ENCODE results near the gene CENPT. TPM values are rescaled to one million over a fixed set of nuclear protein-coding genes. Genes with fewer than 3 reads are reported as not detected.

CENPT gene
- total and polyA plus RNA-seq, 10 of the 15 experiments (the other 5 are each of a cell fraction or from before 2014, with no cell fraction given) = 1.1 to 45.7 (median 24.5) TPM

- H3K4me1 ChIP-seq (ENCODE audit: control insufficient read depth, insufficient read depth, low read length) = peaks cover 29% of the 10 kb centered on the region
- H3K79me2 ChIP-seq (ENCODE audit: control insufficient read depth, insufficient read depth, low read length) = peaks cover 61% of the 10 kb centered on the region
- ATAC-seq = no peak
- WGBS (ENCODE audit: insufficient coverage, insufficient replicate concordance, low lambda C conversion rate, missing lambda C conversion rate) = 4% methylated on average over 2 of the region's 2 CpGs
- peak overlapping the region; percentile 77 for H3K9ac ChIP-seq (ENCODE audit: control insufficient read depth, insufficient read depth, low read length)
- no peaks in the 10 kb centered on the region for H3K9me3 ChIP-seq (replicated peaks; ENCODE audit: control insufficient read depth, insufficient read depth, low read length)
- peak overlapping the region; percentile 93 for H2AFZ ChIP-seq (ENCODE audit: control insufficient read depth, low read depth, low read length)
- in situ Hi-C loops (cut with MboI) = no loop called here
- peak overlapping the region; percentile 84 for H3K4me3 ChIP-seq
- SMC1A ChIA-PET (ENCODE audit: uncharacterized antibody, unreplicated experiment) = interaction anchor here (0.9 to 1.9 kb wide), 7 partner anchors 11 to 186 kb away, joined by 3 to 8 read pairs (median 4); partner anchors contain the start of genes ACD, EDC4 and PSMB10
- peak overlapping the region; percentile 81 for H3K27ac ChIP-seq (ENCODE audit: control insufficient read depth, insufficient read depth)
- no peaks in the 10 kb centered on the region for H4K20me1 ChIP-seq (ENCODE audit: control insufficient read depth, insufficient read depth)
- H3K36me3 ChIP-seq (ENCODE audit: control insufficient read depth in 2 of 2, insufficient read depth in 2 of 2, low read length in 1 of 2) = peaks cover 0 to 7% of the 10 kb centered on the region in 2 experiments; a peak in 2 of 4 replicates
- CTCF ChIA-PET = interaction anchor here (0.9 to 2.8 kb wide), 6 partner anchors 30 to 195 kb away, joined by 3 to 24 read pairs (median 4); no protein-coding TSS in a partner anchor
- intact Hi-C loops (cut with micrococcal nuclease; ENCODE audit: unreplicated experiment) = loop anchor here (1.0 to 2.0 kb wide), 3 partner anchors 27 to 283 kb away; partner anchors contain the start of genes CTCF, EDC4 and PSMB10
- TSS peak; percentile 94 for BruUV-seq (replicated peaks)
- no peak for DNase-seq (ENCODE audit: low read depth, low spot score)
- H3K27me3 ChIP-seq (replicated peaks in 1 of 2; ENCODE audit: control insufficient read depth in 2 of 2, insufficient read depth in 2 of 2, low read length in 1 of 2) = no peaks in the 10 kb centered on the region
- POLR2A ChIA-PET = interaction anchor here (0.5 to 3.3 kb wide), 11 partner anchors 10 to 260 kb away, joined by 3 to 29 read pairs (median 4); partner anchors contain the start of genes ACD, EDC4, RANBP10 and TSNAXIP1
- peak overlapping the region; percentile 84 for H3K4me2 ChIP-seq (ENCODE audit: control insufficient read depth, insufficient read depth)
- RAD21 ChIA-PET (ENCODE audit: unreplicated experiment) = interaction anchor here (0.8 to 1.4 kb wide), 5 partner anchors 25 to 239 kb away, joined by 3 to 4 read pairs (median 3); partner anchors contain the start of genes NFATC3, RANBP10 and TSNAXIP1
- peak; percentile 18 for FAIRE-seq
- TF ChIP-seq CREM (IDR thresholded peaks at IDR 0.05; ENCODE audit: low read depth) (no peak), KDM1A (IDR thresholded peaks at IDR 0.05; ENCODE audit: borderline replicate concordance) (no peak), EED (IDR thresholded peaks at IDR 0.05; ENCODE audit: low read depth) (no peak), ZBTB40 (IDR thresholded peaks at IDR 0.05; ENCODE audit: borderline replicate concordance) (no peak), MEF2B (IDR thresholded peaks at IDR 0.05; ENCODE audit: partially characterized antibody, poor library complexity, severe bottlenecking) (no peak), IRF4 (IDR thresholded peaks at IDR 0.05; ENCODE audit: low read depth, low read length) (no peak), E2F8 (IDR thresholded peaks at IDR 0.05; ENCODE audit: low read depth, partially characterized antibody) (no peak), TAF1 (IDR thresholded peaks at IDR 0.05; ENCODE audit: borderline replicate concordance, low read depth, low read length) (no peak), SP1 (IDR thresholded peaks at IDR 0.05; ENCODE audit: low read depth, low read length) (no peak), FOXK2 (IDR thresholded peaks at IDR 0.05) (no peak), BRCA1 (IDR thresholded peaks at IDR 0.05; ENCODE audit: low read depth, low read length) (no peak), MLLT1 (IDR thresholded peaks at IDR 0.05) (no peak), IKZF1 (conservative IDR thresholded peaks at IDR 0.05) (no peak), JUND (IDR thresholded peaks at IDR 0.05; ENCODE audit: low read depth, low read length) (no peak), KAT2A (conservative IDR thresholded peaks at IDR 0.05; ENCODE audit: control insufficient read depth, low read depth, low read length) (no peak), IRF5 (IDR thresholded peaks at IDR 0.05; ENCODE audit: borderline replicate concordance) (no peak)
Observed at GRCh38 chr16:67846063-67846319, 1.5 kb downstream of the CENPT start.

Measured in GM12878 (cell line).